Adrenal gland (tissue), 12 donors: Measurements from ENCODE around the gene CHST11. TPM values are rescaled to one million over a fixed set of nuclear protein-coding genes. Genes with fewer than 3 reads are reported as not detected.

Experiments
- DNase-seq, 7 donors: peaks; one replicate each; pipeline ENCODE4 v3.0.0-alpha.2; 2019 to 2020
- H3K27ac ChIP-seq, 5 donors: fragments of 200-600 bp; sonication (generic) in 4 of 5; 1 replicate in 3 of 5; 2 replicates in 2 of 5; pipeline versions ENCODE4 v1.5.1 to v1.8.0; 2016 to 2020; ENCODE audit warnings: mild to moderate bottlenecking in 1 of 5
- H3K27me3 ChIP-seq: fragments of 200-600 bp; 2 replicates; pipeline ENCODE4 v1.8.0; 2021
- H3K36me3 ChIP-seq, 2 donors: fragments of 200-600 bp; replicated peaks in 1 of 2; 1 replicate in 1 of 2; 2 replicates in 1 of 2; pipeline versions ENCODE4 v1.5.1 to v1.8.0; 2018 to 2022
- H3K4me1 ChIP-seq, 2 donors: fragments of 200-600 bp; replicated peaks in 1 of 2; 1 replicate in 1 of 2; 2 replicates in 1 of 2; pipeline versions ENCODE4 v1.5.1 to v1.8.0; 2018 to 2021
- H3K4me3 ChIP-seq, 4 donors: fragments of 200-600 bp; sonication (generic) in 3 of 4; one replicate each; pipeline ENCODE4 v1.5.1; 2016 to 2018
- H3K9me3 ChIP-seq, 3 donors: fragments of 200-600 bp; sonication (generic) in 1 of 3; replicated peaks in 1 of 3; 1 replicate in 2 of 3; 2 replicates in 1 of 3; pipeline versions ENCODE4 v1.5.1 to v1.8.0; 2016 to 2021
- CTCF ChIP-seq, 6 experiments: fragments of 450-650 bp in 4 of 6; fragments of 200-600 bp in 2 of 6; sonication (generic) in 1 of 6; IDR thresholded peaks; 1 replicate in 5 of 6; 2 replicates in 1 of 6; pipeline versions ENCODE4 v1.5.1 to v1.8.0; 2016 to 2021; ENCODE audit warnings: antibody characterized with exemption in 6 of 6, mild to moderate bottlenecking in 2 of 6, moderate library complexity in 1 of 6
- POLR2A ChIP-seq, 2 donors: fragments of 450-650 bp; IDR thresholded peaks; one replicate each; pipeline ENCODE4 v1.6.1; 2017; ENCODE audit warnings: antibody characterized with exemption in 2 of 2, mild to moderate bottlenecking in 2 of 2, moderate library complexity in 1 of 2
- WGBS, 4 donors: extraction: QIAGEN DNeasy Blood & Tissue Kit in 2 of 4; methylation state at CpG; one replicate each; pipeline versions ENCODE4 v1.1.5 to v1.1.7; 2013 to 2017; 5-methylcytosine and 5-hydroxymethylcytosine counted together
- intact Hi-C, 2 donors: fragments of 100-400 bp; cut with DNase I; formaldehyde crosslinking; loops; one replicate each; pipeline versions ENCODE4 v1.14.1 to v1.15.0; 2022 to 2023
- polyA plus RNA-seq, 3 donors: library from polyadenylated mRNA; stranded (reverse); fragments of 200-250 nt in 2 of 3; fragments of 350-450 nt in 1 of 3; fragmentation: Illumina TruSeq in 1 of 3; extraction: RNeasy Lipid Tissue Mini Kit (QIAGEN cat#74804) in 1 of 3; gene quantifications; one replicate each; pipeline ENCODE4 v1.2.3, GENCODE V29; 2013 to 2014
- total RNA-seq, 9 donors: library from RNA; depleted of rRNA in 4 of 9; stranded (reverse); fragments of >200 nt in 4 of 9; fragments of 120-200 nt in 1 of 9; fragmentation: NEBNext Ultra II Directional in 1 of 9; extraction: Animal tissue kit (Norgen Biotek cat#: 25700) in 1 of 9; gene quantifications; one replicate each; pipeline versions ENCODE4 v1.1.0 to v1.2.4, GENCODE V29; 2013 to 2023
- donor health status: healthy with polysubstance abuse.
- donor health status: Bipolar disorder and iron deficiency.
- donor health status: DM: yes; HTN: yes; CAD: no.
- donor health status: DM: no; HTN: no; CAD: no.
- donor health status: DM: no; HTN: no; CAD: no.
- donor health status: DM: yes; HTN: yes; CAD: no.

Gene CHST11
- total and polyA plus RNA-seq, 12 donors: 6.2 to 95.1 (median 29.8) TPM

- DNase-seq: peak in 3 of 7 donors; percentile 44 to 52 (median 47)
- Histone ChIP-seq H3K4me1 (peaks cover 0 to 19% of the 10 kb centered on the region in 2 donors), H3K9me3 (no peaks in the 10 kb centered on the region), H3K27ac (no peak overlapping the region), H3K27me3 (no peaks in the 10 kb centered on the region), H3K4me3 (no peak overlapping the region), H3K36me3 (no peaks in the 10 kb centered on the region)
- no peak for TF ChIP-seq CTCF (IDR thresholded peaks at IDR 0.05)
- no peak for TF ChIP-seq POLR2A (IDR thresholded peaks at IDR 0.05)
- 79 to 82% (median 80%) methylated on average over 5 of the region's 5 CpGs for WGBS, 4 donors
- intact Hi-C loops: no loop called here
Measured at GRCh38 chr12:104750061-104750460, 293.3 kb downstream of the CHST11 start.

GRCh38 chr12:104751120-104751519 lies 294.4 kb downstream of the CHST11 start:
- intact Hi-C loops: no loop called here
- H3K4me1 ChIP-seq: peaks cover 0 to 19% of the 10 kb centered on the region in 2 donors
- H3K27me3 ChIP-seq: no peaks in the 10 kb centered on the region
- 62 to 87% (median 76%) methylated on average over 1 of the region's 1 CpG for WGBS, 4 donors
- no peak overlapping the region for H3K27ac ChIP-seq
- TF ChIP-seq POLR2A (IDR thresholded peaks at IDR 0.05): no peak
- TF ChIP-seq CTCF (IDR thresholded peaks at IDR 0.05): no peak
- no peak overlapping the region for H3K4me3 ChIP-seq
- H3K9me3 ChIP-seq: no peaks in the 10 kb centered on the region
- no peaks in the 10 kb centered on the region for H3K36me3 ChIP-seq
- no peak for DNase-seq

DNA sequence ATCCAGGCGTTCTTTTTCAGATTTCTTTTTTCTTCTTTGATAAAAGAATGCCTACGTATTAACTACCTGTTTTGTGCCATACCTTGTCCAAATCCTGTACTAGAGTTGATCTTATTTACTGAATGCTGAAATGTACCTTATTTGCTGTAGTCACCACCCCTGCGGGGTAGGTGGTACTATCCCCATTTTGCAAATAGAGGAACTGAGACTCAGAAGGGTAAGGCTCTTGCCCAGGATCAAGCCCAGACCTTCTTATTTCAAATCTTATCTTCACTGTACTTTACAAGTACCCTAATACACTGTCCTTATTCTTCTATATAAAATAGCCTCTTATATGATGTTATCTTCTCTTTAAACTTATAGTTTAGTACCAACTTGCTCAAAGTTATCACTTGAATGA lies 294.8 kb downstream of the CHST11 start:
- 87 to 95% (median 90%) methylated on average over 3 of the region's 3 CpGs for WGBS, 4 donors
- intact Hi-C loops: no loop called here
- peak in 1 of 7 donors; percentile 2 for DNase-seq
- Histone ChIP-seq H3K4me3 (no peak overlapping the region), H3K9me3 (no peaks in the 10 kb centered on the region), H3K36me3 (no peaks in the 10 kb centered on the region), H3K4me1 (peaks cover 0 to 19% of the 10 kb centered on the region in 2 donors), H3K27ac (no peak overlapping the region), H3K27me3 (no peaks in the 10 kb centered on the region)
- TF ChIP-seq POLR2A (IDR thresholded peaks at IDR 0.05) (no peak), CTCF (IDR thresholded peaks at IDR 0.05) (no peak)

DNA sequence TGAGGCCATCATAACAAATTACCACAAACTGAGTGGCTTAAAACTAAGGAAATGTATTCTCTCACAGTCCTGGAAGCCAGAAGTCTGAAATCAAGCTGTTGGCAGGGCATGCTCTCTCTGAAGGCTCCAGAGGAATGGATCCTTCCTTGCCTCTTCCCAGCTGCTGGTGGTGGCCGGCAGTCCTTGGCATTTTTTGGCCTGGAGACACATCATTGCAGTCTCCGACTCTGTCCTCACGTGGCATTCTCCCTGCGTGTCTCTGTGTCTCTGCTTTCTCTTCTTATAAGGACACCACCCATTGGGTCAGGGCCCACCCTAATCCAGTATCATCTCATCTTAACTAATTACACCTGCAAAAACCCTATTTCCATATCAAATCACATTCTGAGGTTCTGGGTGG lies 295.3 kb downstream of the CHST11 start:
- WGBS, 4 donors: 95 to 97% (median 95%) methylated on average over 4 of the region's 4 CpGs
- no peak for TF ChIP-seq POLR2A (IDR thresholded peaks at IDR 0.05)
- TF ChIP-seq CTCF (IDR thresholded peaks at IDR 0.05): no peak
- Histone ChIP-seq H3K27me3 (no peaks in the 10 kb centered on the region), H3K27ac (no peak overlapping the region), H3K9me3 (no peaks in the 10 kb centered on the region), H3K36me3 (no peaks in the 10 kb centered on the region), H3K4me1 (peaks cover 0 to 19% of the 10 kb centered on the region in 2 donors), H3K4me3 (no peak overlapping the region)
- DNase-seq: no peak
- intact Hi-C loops: no loop called here
